NCI-H1930 (cell line): ENCODE results near the gene EBF3.

Source experiments
- DNase-seq, 2 experiments: peaks; one replicate each; lab custom pipeline; 2025; lab: John Stamatoyannopoulos, UW

EBF3 gene

GRCh38 chr10:129942936-129943715 is 20.9 kb downstream of the EBF3 start:
- DNase-seq = no peak

- no peak for DNase-seq
Measured at GRCh38 chr10:129942391-129942790, 21.7 kb downstream of the EBF3 start.

GRCh38 chr10:129942019-129942277 is 22.1 kb downstream of the EBF3 start:
- DNase-seq = no peak

GRCh38 chr10:129941199-129942018 is 22.7 kb downstream of the EBF3 start:
- no peak for DNase-seq

GRCh38 chr10:129940617-129941198 is 23.4 kb downstream of the EBF3 start:
- DNase-seq = no peak

GRCh38 chr10:129939416-129940275 is 24.4 kb downstream of the EBF3 start:
- DNase-seq = no peak

- no peak for DNase-seq
Measured at GRCh38 chr10:129938460-129938859, 25.6 kb downstream of the EBF3 start.

GRCh38 chr10:129937351-129937751 is 26.7 kb downstream of the EBF3 start:
- no peak for DNase-seq

GRCh38 chr10:129936923-129937300 is 27.2 kb downstream of the EBF3 start:
- no peak for DNase-seq

- no peak for DNase-seq
Measured at GRCh38 chr10:129936266-129936922, 27.7 kb downstream of the EBF3 start.

- DNase-seq = no peak
Measured at GRCh38 chr10:129935867-129936152, 28.3 kb downstream of the EBF3 start.

- no peak for DNase-seq
Measured at GRCh38 chr10:129935102-129935866, 28.8 kb downstream of the EBF3 start.

GRCh38 chr10:129934196-129934925 is 29.7 kb downstream of the EBF3 start:
- no peak for DNase-seq

GRCh38 chr10:129933456-129934092 is 30.5 kb downstream of the EBF3 start:
- DNase-seq = no peak

- DNase-seq = no peak
Measured at GRCh38 chr10:129932751-129933433, 31.2 kb downstream of the EBF3 start.

- DNase-seq = no peak
Measured at GRCh38 chr10:129932182-129932581, 31.9 kb downstream of the EBF3 start.

GRCh38 chr10:129929343-129930292 is 34.5 kb downstream of the EBF3 start:
- no peak for DNase-seq
